Smooth muscle cell (in vitro differentiated cells): ENCODE results near the gene SOCS3. TPM values are rescaled to one million over a fixed set of nuclear protein-coding genes. Genes with fewer than 3 reads are reported as not detected.
A peak's percentile ranks its signal among the peaks of the same experiment; 100 is the strongest.

Source experiments
- DNase-seq: peaks from one replicate; lab custom pipeline; 2025; ENCODE audit not compliant: unreplicated experiment; lab: John Stamatoyannopoulos, UW
- H2AFZ ChIP-seq: fragments of 200-600 bp; sonication (generic); 2 replicates; pipeline ENCODE4 v1.6.0; 2016; ENCODE audit warnings: antibody characterized with exemption, low read depth, mild to moderate bottlenecking
- H3F3A ChIP-seq: fragments of 200-600 bp; sonication (generic); 2 replicates; pipeline ENCODE4 v1.6.0; 2017; ENCODE audit warnings: antibody characterized with exemption, low read depth
- H3K27ac ChIP-seq: fragments of 200-600 bp; sonication (generic); 2 replicates; pipeline ENCODE4 v1.5.1; 2016; ENCODE audit warnings: low read depth, mild to moderate bottlenecking
- H3K27me3 ChIP-seq: fragments of 200-600 bp; sonication (generic); 2 replicates; pipeline ENCODE4 v1.6.1; 2016; ENCODE audit warnings: low read depth, mild to moderate bottlenecking
- H3K36me3 ChIP-seq: fragments of 200-600 bp; sonication (generic); 2 replicates; pipeline ENCODE4 v1.5.1; 2016; ENCODE audit warnings: low read depth
- H3K4me1 ChIP-seq: fragments of 200-600 bp; sonication (generic); 2 replicates; pipeline ENCODE4 v1.5.1; 2016; ENCODE audit warnings: low read depth
- H3K4me2 ChIP-seq: fragments of 200-600 bp; sonication (generic); 2 replicates; pipeline ENCODE4 v1.6.0; 2016; ENCODE audit warnings: mild to moderate bottlenecking
- H3K4me3 ChIP-seq: fragments of 200-600 bp; sonication (generic); 2 replicates; pipeline ENCODE4 v1.5.1; 2016; ENCODE audit warnings: mild to moderate bottlenecking
- H3K79me2 ChIP-seq: fragments of 200-600 bp; sonication (generic); 2 replicates; pipeline ENCODE4 v1.6.0; 2016; ENCODE audit warnings: low read depth, mild to moderate bottlenecking
- H3K9ac ChIP-seq: fragments of 200-600 bp; sonication (generic); 2 replicates; pipeline ENCODE4 v1.6.0; 2016; ENCODE audit warnings: low read depth
- H3K9me3 ChIP-seq: fragments of 200-600 bp; sonication (generic); replicated peaks from 2 replicates; pipeline ENCODE4 v1.5.1; 2016; ENCODE audit warnings: low read depth
- H4K20me1 ChIP-seq: fragments of 200-600 bp; sonication (generic); 2 replicates; pipeline ENCODE4 v1.6.0; 2016; ENCODE audit warnings: low read depth
- WGBS: methylation state at CpG from one replicate; pipeline ENCODE4 v1.1.7; 2016; ENCODE audit warnings: low lambda C conversion rate; 5-methylcytosine and 5-hydroxymethylcytosine counted together
- polyA plus RNA-seq: library from polyadenylated mRNA; unstranded; fragments of >200 nt; fragmentation: Nextera tagmentation; extraction: Ambion mirVana; gene quantifications from 2 replicates; pipeline ENCODE4 v1.2.1, GENCODE V29; 2016
- total RNA-seq: library from RNA; depleted of rRNA; stranded (reverse); fragments of >200 nt; gene quantifications from 2 replicates; pipeline ENCODE4 v1.2.3, GENCODE V29; 2014
- TF ChIP-seq, protein P1 (sequence below): fragments of 200-600 bp; sonication (generic); IDR thresholded peaks from 2 replicates; pipeline ENCODE4 v1.5.1; 2017; ENCODE audit warnings: borderline replicate concordance, mild to moderate bottlenecking, antibody characterized with exemption; ENCODE audit not compliant: insufficient read depth, poor library complexity, severe bottlenecking

The SOCS3 gene
- total and polyA plus RNA-seq, 2 experiments from 2014 or later: 116 to 310 TPM

DNA sequence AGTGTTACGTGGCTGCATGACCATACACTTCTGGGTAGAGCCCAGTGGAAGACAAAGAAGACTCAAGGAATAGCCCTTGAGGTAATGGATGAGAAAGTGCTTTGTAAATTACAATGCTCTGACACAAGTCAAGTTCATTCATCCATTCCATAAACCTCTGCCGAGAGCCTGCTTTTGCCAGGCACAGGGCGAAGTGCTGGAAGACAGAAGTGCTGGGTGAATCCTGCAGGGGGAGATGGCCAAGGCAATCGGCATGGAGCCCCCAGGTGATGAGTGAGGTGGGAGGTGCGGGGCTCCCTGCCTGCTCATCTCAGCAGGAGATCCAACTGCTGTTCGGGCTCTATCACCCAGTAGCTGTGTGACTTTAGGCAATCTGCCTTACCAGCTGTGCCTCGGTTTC, 2.8 kb upstream of the SOCS3 start:
- H3K4me1 ChIP-seq: peaks cover 45% of the 10 kb centered on the region
- no peak overlapping the region for H3K4me2 ChIP-seq
- no peaks in the 10 kb centered on the region for H3K36me3 ChIP-seq
- WGBS: 82% methylated on average over 7 of the region's 7 CpGs
- DNase-seq: no peak
- H3K9ac ChIP-seq: no peak overlapping the region
- no peak overlapping the region for H2AFZ ChIP-seq
- TF ChIP-seq, protein P1, sequence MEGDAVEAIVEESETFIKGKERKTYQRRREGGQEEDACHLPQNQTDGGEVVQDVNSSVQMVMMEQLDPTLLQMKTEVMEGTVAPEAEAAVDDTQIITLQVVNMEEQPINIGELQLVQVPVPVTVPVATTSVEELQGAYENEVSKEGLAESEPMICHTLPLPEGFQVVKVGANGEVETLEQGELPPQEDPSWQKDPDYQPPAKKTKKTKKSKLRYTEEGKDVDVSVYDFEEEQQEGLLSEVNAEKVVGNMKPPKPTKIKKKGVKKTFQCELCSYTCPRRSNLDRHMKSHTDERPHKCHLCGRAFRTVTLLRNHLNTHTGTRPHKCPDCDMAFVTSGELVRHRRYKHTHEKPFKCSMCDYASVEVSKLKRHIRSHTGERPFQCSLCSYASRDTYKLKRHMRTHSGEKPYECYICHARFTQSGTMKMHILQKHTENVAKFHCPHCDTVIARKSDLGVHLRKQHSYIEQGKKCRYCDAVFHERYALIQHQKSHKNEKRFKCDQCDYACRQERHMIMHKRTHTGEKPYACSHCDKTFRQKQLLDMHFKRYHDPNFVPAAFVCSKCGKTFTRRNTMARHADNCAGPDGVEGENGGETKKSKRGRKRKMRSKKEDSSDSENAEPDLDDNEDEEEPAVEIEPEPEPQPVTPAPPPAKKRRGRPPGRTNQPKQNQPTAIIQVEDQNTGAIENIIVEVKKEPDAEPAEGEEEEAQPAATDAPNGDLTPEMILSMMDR: peak; percentile 8
- no peak overlapping the region for H3K4me3 ChIP-seq
- no peaks in the 10 kb centered on the region for H3K27me3 ChIP-seq
- H3K27ac ChIP-seq: no peak overlapping the region
- H3K79me2 ChIP-seq: peaks cover 24% of the 10 kb centered on the region
- no peaks in the 10 kb centered on the region for H3K9me3 ChIP-seq
- peaks cover 21% of the 10 kb centered on the region for H4K20me1 ChIP-seq
- peaks cover 30% of the 10 kb centered on the region for H3F3A ChIP-seq

DNA sequence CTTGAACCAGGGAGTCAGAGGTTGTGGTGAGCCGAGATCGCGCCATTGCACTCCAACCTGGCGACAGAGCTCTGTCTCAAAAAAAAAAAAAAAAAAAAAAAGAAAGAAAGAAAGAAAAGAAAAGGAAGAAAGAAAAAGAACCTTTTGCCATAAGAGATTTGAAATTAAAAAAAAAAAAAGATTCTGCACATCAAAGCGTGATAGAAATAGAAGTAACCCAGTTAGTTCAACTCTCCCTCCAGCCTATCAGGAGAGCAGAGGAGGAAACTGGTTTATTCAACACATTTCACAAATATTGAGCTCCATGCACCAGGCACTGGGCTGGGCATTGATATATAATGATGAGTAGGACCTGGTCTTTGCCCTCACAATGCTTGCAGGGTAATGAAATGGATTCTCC, 2.4 kb upstream of the SOCS3 start:
- TF ChIP-seq, protein P1: no peak
- Histone ChIP-seq H3K27ac (no peak overlapping the region), H4K20me1 (peaks cover 26% of the 10 kb centered on the region), H3K4me1 (peaks cover 47% of the 10 kb centered on the region), H3K4me3 (no peak overlapping the region), H3K4me2 (no peak overlapping the region), H2AFZ (no peak overlapping the region), H3F3A (peaks cover 33% of the 10 kb centered on the region), H3K9ac (no peak overlapping the region), H3K9me3 (no peaks in the 10 kb centered on the region), H3K27me3 (no peaks in the 10 kb centered on the region), H3K36me3 (no peaks in the 10 kb centered on the region), H3K79me2 (peaks cover 29% of the 10 kb centered on the region)
- 94% methylated on average over 1 of the region's 5 CpGs for WGBS
- DNase-seq: no peak

DNA sequence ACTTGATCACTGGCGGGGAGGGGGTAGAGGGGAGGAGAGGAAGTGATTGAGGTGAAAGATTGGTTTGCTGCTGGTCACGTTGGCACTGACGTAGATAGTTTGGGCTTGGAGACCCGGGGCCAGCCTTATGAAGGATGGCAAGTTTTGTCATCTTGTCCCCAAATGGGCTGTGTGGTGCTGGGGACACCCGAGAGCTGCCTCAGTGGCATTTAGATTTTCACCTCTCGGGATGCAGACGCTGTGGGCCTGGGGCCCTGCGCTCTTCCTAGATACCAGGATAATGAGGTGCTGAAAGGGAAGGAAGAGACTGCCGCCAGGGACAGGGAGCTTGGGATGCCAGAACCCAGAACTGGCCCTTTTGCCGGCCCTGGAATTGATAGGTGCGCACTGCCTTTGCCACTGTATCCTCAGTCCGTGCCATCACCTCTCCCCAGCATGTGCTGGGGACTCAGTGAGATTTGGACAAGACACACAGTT, 1.4 kb upstream of the SOCS3 start:
- Histone ChIP-seq H3K9ac (no peak overlapping the region), H3K4me2 (peak overlapping the region; percentile 97), H4K20me1 (peaks cover 35% of the 10 kb centered on the region), H3K4me3 (peak overlapping the region; percentile 95), H3K27ac (peak overlapping the region; percentile 77), H3F3A (peaks cover 39% of the 10 kb centered on the region), H3K79me2 (peaks cover 35% of the 10 kb centered on the region), H2AFZ (no peak overlapping the region), H3K27me3 (no peaks in the 10 kb centered on the region), H3K9me3 (no peaks in the 10 kb centered on the region), H3K36me3 (no peaks in the 10 kb centered on the region), H3K4me1 (peaks cover 45% of the 10 kb centered on the region)
- TF ChIP-seq, protein P1: no peak
- no peak for DNase-seq
- 43% methylated on average over 12 of the region's 12 CpGs for whole genome bisulfite sequencing
